Measurements from ENCODE around the gene SPATA33.

The SPATA33 gene

DNA sequence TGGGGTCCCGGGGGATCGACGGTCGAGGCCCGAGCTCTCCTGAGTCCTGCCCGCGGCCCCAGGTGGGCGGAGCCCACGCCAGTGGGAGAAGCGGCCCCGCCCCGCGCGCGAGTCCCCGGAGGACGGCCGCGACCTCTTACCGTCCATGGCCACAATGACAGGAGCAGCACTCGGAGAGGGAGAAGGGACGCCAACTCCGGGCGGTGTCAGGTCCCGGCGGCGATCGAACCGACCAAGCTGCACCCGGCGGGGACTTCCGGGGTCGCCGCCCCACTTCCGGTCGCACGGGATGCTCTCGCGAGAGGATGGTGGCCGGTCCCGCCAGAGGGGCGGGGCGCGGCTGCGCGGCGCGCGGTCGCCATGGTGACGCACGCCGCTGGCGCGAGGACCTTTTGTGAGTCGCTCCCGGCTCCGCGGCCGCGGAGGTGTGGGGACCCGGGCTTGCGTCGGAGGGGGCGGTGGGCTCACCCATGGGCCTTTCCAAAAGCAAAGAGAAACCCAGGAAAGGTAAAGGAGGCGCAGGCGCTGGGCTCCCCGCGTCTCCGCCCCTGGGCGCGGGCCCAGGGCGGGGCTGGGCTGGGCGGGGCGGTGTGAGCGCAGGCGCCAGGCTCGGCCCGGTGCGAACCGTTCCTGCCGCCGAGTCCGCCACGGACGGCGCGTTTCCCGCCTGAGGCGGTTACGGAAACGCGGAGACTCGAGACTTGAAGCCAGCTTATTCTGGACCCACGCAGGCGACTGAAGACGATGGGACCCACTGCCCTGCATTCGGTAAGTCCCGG, at the start of gene SPATA33, which contains the start of gene CHMP1A:
Gene SPATA33 (plus strand): TSS at position 395 of the 779 bp plus-strand sequence. CDS start 76 bp downstream, at position 471.
Gene CHMP1A (minus strand): TSS at position 267 of the 779 bp plus-strand sequence. CDS start 120 bp downstream, at position 147.
- peak; percentile 91 for DNase-seq (ENCODE audit: low read depth)
- TF ChIP-seq POLR2A (IDR thresholded peaks at IDR 0.05; ENCODE audit: extremely low read depth, insufficient read length) (peak; percentile 56), MYC (IDR thresholded peaks at IDR 0.05; ENCODE audit: low read depth, low read length) (peak; percentile 69)
- TF ChIP-seq, protein P1, sequence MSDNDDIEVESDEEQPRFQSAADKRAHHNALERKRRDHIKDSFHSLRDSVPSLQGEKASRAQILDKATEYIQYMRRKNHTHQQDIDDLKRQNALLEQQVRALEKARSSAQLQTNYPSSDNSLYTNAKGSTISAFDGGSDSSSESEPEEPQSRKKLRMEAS (IDR thresholded peaks at IDR 0.05; ENCODE audit: low read depth, low read length): peak; percentile 80
- TF ChIP-seq, protein P2, sequence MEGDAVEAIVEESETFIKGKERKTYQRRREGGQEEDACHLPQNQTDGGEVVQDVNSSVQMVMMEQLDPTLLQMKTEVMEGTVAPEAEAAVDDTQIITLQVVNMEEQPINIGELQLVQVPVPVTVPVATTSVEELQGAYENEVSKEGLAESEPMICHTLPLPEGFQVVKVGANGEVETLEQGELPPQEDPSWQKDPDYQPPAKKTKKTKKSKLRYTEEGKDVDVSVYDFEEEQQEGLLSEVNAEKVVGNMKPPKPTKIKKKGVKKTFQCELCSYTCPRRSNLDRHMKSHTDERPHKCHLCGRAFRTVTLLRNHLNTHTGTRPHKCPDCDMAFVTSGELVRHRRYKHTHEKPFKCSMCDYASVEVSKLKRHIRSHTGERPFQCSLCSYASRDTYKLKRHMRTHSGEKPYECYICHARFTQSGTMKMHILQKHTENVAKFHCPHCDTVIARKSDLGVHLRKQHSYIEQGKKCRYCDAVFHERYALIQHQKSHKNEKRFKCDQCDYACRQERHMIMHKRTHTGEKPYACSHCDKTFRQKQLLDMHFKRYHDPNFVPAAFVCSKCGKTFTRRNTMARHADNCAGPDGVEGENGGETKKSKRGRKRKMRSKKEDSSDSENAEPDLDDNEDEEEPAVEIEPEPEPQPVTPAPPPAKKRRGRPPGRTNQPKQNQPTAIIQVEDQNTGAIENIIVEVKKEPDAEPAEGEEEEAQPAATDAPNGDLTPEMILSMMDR (IDR thresholded peaks at IDR 0.05; ENCODE audit: low read depth, low read length): no peak

DNA sequence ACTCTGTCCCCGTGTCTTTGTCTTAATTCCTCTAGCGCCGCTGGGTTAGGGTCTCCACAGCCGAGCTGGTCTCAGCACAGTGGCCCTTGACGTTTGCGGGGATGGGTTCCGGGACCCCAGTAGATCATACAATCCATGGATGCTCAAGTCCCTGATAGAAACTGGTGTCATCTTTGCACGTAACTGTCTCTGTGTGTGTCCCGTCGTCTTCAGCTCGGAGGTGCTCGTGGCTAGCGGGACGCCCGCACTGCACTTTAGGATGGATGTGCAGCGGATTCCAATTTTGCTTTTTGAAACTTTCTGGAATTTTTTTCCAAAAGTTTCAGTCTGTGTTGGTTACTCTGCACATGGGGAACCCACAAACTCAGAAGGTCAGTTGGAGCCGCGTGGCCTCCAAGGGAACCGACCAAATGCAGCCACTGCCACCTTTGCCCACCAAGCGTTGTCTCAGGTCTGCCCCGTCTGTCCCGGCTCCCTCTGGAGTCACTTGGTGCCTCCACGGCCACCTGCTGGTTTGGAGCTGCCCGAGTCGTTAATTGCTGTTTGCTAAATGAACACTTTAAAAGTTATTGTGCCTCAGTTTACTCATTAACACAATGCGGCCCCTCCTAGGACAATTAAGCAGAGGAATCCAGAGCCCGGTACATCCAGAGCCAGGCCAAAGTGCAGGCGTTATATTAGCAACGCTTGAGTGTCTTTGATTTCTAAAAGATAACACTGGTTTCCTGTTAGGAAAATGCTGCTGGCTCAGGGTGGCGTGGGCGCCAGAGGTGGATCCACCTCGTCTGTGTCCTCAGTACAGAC, 49.5 kb upstream of the SPATA33 start:
- DNase-seq (ENCODE audit: low read depth): no peak
- TF ChIP-seq MYC (IDR thresholded peaks at IDR 0.05; ENCODE audit: low read depth, low read length): no peak
- TF ChIP-seq, protein P1 (IDR thresholded peaks at IDR 0.05; ENCODE audit: low read depth, low read length): no peak
- TF ChIP-seq, protein P2 (IDR thresholded peaks at IDR 0.05; ENCODE audit: low read depth, low read length): no peak
- TF ChIP-seq POLR2A (IDR thresholded peaks at IDR 0.05; ENCODE audit: extremely low read depth, insufficient read length): no peak
- H3K4me3 ChIP-seq (ENCODE audit: low read depth, low read length): no peak overlapping the region

More for the DNA sequence above, at the start of gene SPATA33, which contains the start of gene CHMP1A:
- H3K4me3 ChIP-seq (ENCODE audit: low read depth, low read length): peak within 1 kb of the TSS; percentile 77

DNA sequence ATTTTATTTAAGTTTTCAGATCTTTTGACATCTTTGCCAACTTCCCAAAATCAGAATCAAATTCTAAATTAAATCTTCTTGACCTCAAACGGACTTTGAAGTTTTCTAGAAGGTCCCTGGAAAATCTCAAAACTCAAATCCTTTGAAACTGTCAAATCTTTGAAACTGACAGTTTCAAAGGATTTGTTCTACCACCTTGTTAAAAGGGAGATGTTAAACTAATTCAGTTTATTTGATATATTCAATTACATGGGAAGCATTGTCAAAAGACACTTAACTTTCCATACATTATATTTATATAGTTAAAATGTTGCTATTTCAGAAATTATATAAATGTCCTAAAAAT, 47.6 kb upstream of the SPATA33 start:
- H3K4me3 ChIP-seq (ENCODE audit: low read depth, low read length): no peak overlapping the region
- no peak for DNase-seq (ENCODE audit: low read depth)
- TF ChIP-seq MYC (IDR thresholded peaks at IDR 0.05; ENCODE audit: low read depth, low read length) (no peak), POLR2A (IDR thresholded peaks at IDR 0.05; ENCODE audit: extremely low read depth, insufficient read length) (no peak)
- TF ChIP-seq, protein P1 (IDR thresholded peaks at IDR 0.05; ENCODE audit: low read depth, low read length): no peak
- TF ChIP-seq, protein P2 (IDR thresholded peaks at IDR 0.05; ENCODE audit: low read depth, low read length): no peak

DNA sequence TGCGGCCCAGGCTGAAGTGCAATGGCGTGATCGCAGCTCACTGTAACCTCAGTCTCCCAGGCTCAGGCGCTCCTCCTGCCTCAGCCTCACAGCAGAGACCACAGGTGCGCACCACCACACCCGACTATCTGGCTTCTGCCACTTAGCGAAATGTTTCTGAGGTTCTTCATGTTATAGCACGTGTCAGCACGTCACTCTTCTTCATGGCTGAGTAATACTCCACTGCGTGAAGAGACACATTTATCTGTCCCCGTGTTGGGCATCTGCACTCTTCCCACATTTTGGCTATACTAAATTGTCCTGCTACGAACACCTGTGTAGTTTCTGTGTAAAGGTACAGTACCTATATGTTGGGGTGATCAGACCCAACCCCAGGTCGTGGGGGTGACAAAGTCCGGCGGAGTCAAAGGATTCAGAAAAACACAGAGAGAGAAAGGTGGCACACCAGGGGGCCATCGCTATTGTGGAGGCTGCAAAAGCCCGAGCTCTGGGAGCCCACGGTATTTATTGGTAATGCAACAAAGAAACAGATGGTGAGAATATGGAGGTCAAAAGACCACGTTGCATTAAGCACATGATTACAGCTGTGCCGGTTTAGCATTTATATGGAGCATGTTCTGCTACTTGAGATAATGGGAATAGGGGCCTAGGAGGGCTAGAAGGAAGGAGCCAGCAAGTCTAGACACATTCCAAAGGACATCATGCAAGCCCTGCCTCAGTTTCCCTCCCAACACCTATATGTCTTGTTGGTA, 45.0 kb upstream of the SPATA33 start:
- TF ChIP-seq POLR2A (IDR thresholded peaks at IDR 0.05; ENCODE audit: extremely low read depth, insufficient read length) (no peak), MYC (IDR thresholded peaks at IDR 0.05; ENCODE audit: low read depth, low read length) (no peak)
- TF ChIP-seq, protein P2 (IDR thresholded peaks at IDR 0.05; ENCODE audit: low read depth, low read length): no peak
- DNase-seq (ENCODE audit: low read depth): no peak
- no peak overlapping the region for H3K4me3 ChIP-seq (ENCODE audit: low read depth, low read length)

DNA sequence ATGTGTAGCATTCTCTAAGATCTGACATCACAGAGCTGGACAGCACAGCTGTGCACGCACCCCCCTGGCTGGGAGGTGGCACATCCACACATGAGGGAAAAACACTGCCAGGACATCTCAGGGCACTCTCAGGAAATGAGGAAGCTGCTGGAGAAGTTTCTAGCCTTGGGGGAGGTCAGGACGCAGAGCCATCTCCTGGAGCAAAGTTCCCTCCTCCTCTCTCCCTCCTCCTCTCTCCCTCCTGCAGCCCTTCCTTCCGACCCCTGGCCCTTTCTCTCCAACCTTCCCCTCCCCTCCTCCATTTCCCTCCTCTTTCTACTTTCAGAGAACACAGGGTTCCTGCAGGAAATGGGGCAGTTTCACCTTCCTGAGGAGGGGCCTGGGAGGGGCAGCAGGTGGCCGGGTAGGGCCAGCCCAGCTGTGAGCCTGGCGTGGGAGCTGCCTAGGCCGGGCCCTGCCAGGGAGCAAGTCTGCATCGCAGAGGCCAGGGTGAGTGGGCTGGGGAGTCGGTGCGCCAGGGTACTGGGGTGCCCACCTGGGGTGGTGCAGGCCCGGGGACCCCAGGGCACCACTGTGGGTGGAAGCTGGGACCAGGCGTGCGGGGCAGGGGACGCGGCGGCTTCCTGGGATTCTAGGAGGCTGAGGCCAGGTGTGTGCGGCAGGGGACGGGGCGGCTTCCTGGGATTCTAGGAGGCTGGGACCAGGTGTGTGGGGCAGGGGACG, 44.2 kb upstream of the SPATA33 start, which contains the start of gene DPEP1:
Gene DPEP1 (plus strand): TSS at position 412 of the 723 bp plus-strand sequence. CDS start 16,769 bp downstream, outside the sequence.
- no peak for TF ChIP-seq MYC (IDR thresholded peaks at IDR 0.05; ENCODE audit: low read depth, low read length)
- TF ChIP-seq, protein P2 (IDR thresholded peaks at IDR 0.05; ENCODE audit: low read depth, low read length): no peak
- TF ChIP-seq POLR2A (IDR thresholded peaks at IDR 0.05; ENCODE audit: extremely low read depth, insufficient read length): no peak
- TF ChIP-seq, protein P1 (IDR thresholded peaks at IDR 0.05; ENCODE audit: low read depth, low read length): no peak
- DNase-seq (ENCODE audit: low read depth): peak; percentile 47
- H3K4me3 ChIP-seq (ENCODE audit: low read depth, low read length): no peak within 1 kb of the TSS

Data from NB4 (cell line).